GM12878 (cell line): ENCODE data around the gene BBS2. TPM values are rescaled to one million over a fixed set of nuclear protein-coding genes. Genes with fewer than 3 reads are reported as not detected.

Source experiments
- ATAC-seq: fragments of 200-7000 bp; cut with Tn5 transposase; 3 replicates; pipeline ENCODE4 v1.9.1; 2020; ENCODE audit warnings: mild to moderate bottlenecking, moderate library complexity
- BruUV-seq: library from RNA; stranded (reverse); fragments of 400-500 nt; replicated peaks from 2 replicates; lab custom pipeline; 2021; lab: Mats Ljungman, UMichigan
- CTCF ChIA-PET: fragments of 300-600 bp; sonication (Branson Sonifier 250); formaldehyde crosslinking; extraction: SDS; loops from one replicate; lab custom pipeline; 2021; ENCODE audit warnings: inconsistent platforms; lab: Yijun Ruan, JAX
- POLR2A ChIA-PET: fragments of 350-600 bp; formaldehyde crosslinking; extraction: SDS; loops from one replicate; lab custom pipeline; 2021; ENCODE audit warnings: inconsistent platforms; lab: Charles Lee
- RAD21 ChIA-PET: fragments of 300-600 bp; sonication (Branson Sonifier 250); formaldehyde crosslinking; loops from one replicate; lab custom pipeline; 2023; ENCODE audit warnings: antibody characterized with exemption; ENCODE audit not compliant: unreplicated experiment; lab: Charles Lee
- SMC1A ChIA-PET: fragments of 300-600 bp; sonication (Branson Sonifier 250); formaldehyde crosslinking; loops from one replicate; lab custom pipeline; 2023; ENCODE audit not compliant: unreplicated experiment, uncharacterized antibody; lab: Charles Lee
- DNase-seq: peaks from one replicate; pipeline ENCODE4 v3.0.0-alpha.2; 2011; ENCODE audit warnings: low read depth, low spot score
- FAIRE-seq: peaks from 3 replicates; lab custom pipeline; 2011; peaks lifted over from hg19 to GRCh38; lab: Jason Lieb, UNC
- H2AFZ ChIP-seq: 2 replicates; pipeline ENCODE4 v1.6.0; 2011; ENCODE audit warnings: low read depth, low read length, control low read depth; ENCODE audit not compliant: control insufficient read depth
- H3K27ac ChIP-seq: 2 replicates; pipeline ENCODE4 v1.5.1; 2011; ENCODE audit warnings: control low read depth; ENCODE audit not compliant: control insufficient read depth, insufficient read depth
- H3K27me3 ChIP-seq, 2 experiments: replicated peaks in 1 of 2; 2 replicates each; pipeline versions ENCODE4 v1.6.0 to v1.6.1; 2011; ENCODE audit warnings: low read length in 1 of 2; ENCODE audit not compliant: control insufficient read depth in 2 of 2, insufficient read depth in 2 of 2
- H3K36me3 ChIP-seq, 2 experiments: 2 replicates each; pipeline ENCODE4 v1.5.1; 2011; ENCODE audit warnings: low read length in 1 of 2; ENCODE audit not compliant: control insufficient read depth in 2 of 2, insufficient read depth in 2 of 2
- H3K4me1 ChIP-seq: 2 replicates; pipeline ENCODE4 v1.6.1; 2011; ENCODE audit warnings: mild to moderate bottlenecking, low read length, moderate library complexity, mixed read lengths; ENCODE audit not compliant: control insufficient read depth, insufficient read depth
- H3K4me2 ChIP-seq: 2 replicates; pipeline ENCODE4 v1.6.0; 2011; ENCODE audit warnings: control low read depth; ENCODE audit not compliant: control insufficient read depth, insufficient read depth
- H3K4me3 ChIP-seq: fragments of 200-600 bp; sonication (generic); 2 replicates; pipeline ENCODE4 v1.5.1; 2016
- H3K79me2 ChIP-seq: 2 replicates; pipeline ENCODE4 v1.6.0; 2011; ENCODE audit warnings: low read length; ENCODE audit not compliant: control insufficient read depth, insufficient read depth
- H3K9ac ChIP-seq: 2 replicates; pipeline ENCODE4 v1.8.0; 2011; ENCODE audit warnings: low read length, control low read depth, mixed read lengths; ENCODE audit not compliant: control insufficient read depth, insufficient read depth
- H3K9me3 ChIP-seq: replicated peaks from 3 replicates; pipeline ENCODE4 v1.5.1; 2011; ENCODE audit warnings: mild to moderate bottlenecking, low read length; ENCODE audit not compliant: control insufficient read depth, insufficient read depth
- H4K20me1 ChIP-seq: 2 replicates; pipeline ENCODE4 v1.6.0; 2011; ENCODE audit not compliant: control insufficient read depth, insufficient read depth
- CHD4 ChIP-seq: fragments of 200-600 bp; sonication (generic); IDR thresholded peaks from 2 replicates; pipeline ENCODE4 v1.6.1; 2016; ENCODE audit warnings: mild to moderate bottlenecking
- CREB1 ChIP-seq: IDR thresholded peaks from 2 replicates; pipeline ENCODE4 v1.6.1; 2012; ENCODE audit warnings: low read depth, mild to moderate bottlenecking, inconsistent platforms
- DPF2 ChIP-seq: fragments of 450-650 bp; IDR thresholded peaks from 2 replicates; pipeline ENCODE4 v1.6.1; 2017; ENCODE audit warnings: mild to moderate bottlenecking
- FOS ChIP-seq: IDR thresholded peaks from 3 replicates; pipeline ENCODE4 v1.6.1; 2011; ENCODE audit warnings: borderline replicate concordance; ENCODE audit not compliant: insufficient read length; ENCODE audit errors: extremely low read depth
- IKZF1 ChIP-seq: fragments of 450-650 bp; conservative IDR thresholded peaks from 2 replicates; pipeline ENCODE4 v1.6.1; 2017; ENCODE audit warnings: antibody characterized with exemption, mild to moderate bottlenecking
- IRF3 ChIP-seq: fragments of 450-650 bp; IDR thresholded peaks from 2 replicates; pipeline ENCODE4 v1.6.1; 2014; ENCODE audit warnings: mild to moderate bottlenecking
- IRF4 ChIP-seq: IDR thresholded peaks from 2 replicates; pipeline ENCODE4 v1.6.1; 2011; ENCODE audit warnings: low read depth, low read length
- MLLT1 ChIP-seq: fragments of 450-650 bp; IDR thresholded peaks from 2 replicates; pipeline ENCODE4 v1.6.1; 2016; ENCODE audit warnings: mild to moderate bottlenecking
- MTA2 ChIP-seq: fragments of 450-650 bp; IDR thresholded peaks from 2 replicates; pipeline ENCODE4 v1.6.1; 2016; ENCODE audit warnings: low read depth, mild to moderate bottlenecking, moderate library complexity
- NFIC ChIP-seq: IDR thresholded peaks from 2 replicates; pipeline ENCODE4 v1.6.1; 2012; ENCODE audit warnings: low read depth, mild to moderate bottlenecking, inconsistent platforms, low read length, moderate library complexity
- NR2C1 ChIP-seq: fragments of 450-650 bp; IDR thresholded peaks from 2 replicates; pipeline ENCODE4 v1.6.1; 2017; ENCODE audit warnings: antibody characterized with exemption, mild to moderate bottlenecking, moderate library complexity
- POLR2AphosphoS2 ChIP-seq: IDR thresholded peaks from 2 replicates; pipeline ENCODE4 v1.6.1; 2011; ENCODE audit warnings: low read depth, mild to moderate bottlenecking, low read length, improper control_type of control experiment, moderate library complexity
- RELA ChIP-seq: fragments of 450-650 bp; IDR thresholded peaks from 2 replicates; pipeline ENCODE4 v1.8.0; 2014; ENCODE audit warnings: borderline replicate concordance; ENCODE audit not compliant: partially characterized antibody
- RFX5 ChIP-seq: IDR thresholded peaks from 2 replicates; pipeline ENCODE4 v1.6.1; 2011; ENCODE audit warnings: low read depth, low read length, improper control_type of control experiment
- SIX5 ChIP-seq: IDR thresholded peaks from 2 replicates; pipeline ENCODE4 v1.6.1; 2011; ENCODE audit warnings: mild to moderate bottlenecking, low read depth, low read length, moderate library complexity; ENCODE audit not compliant: severe bottlenecking
- SMAD1 ChIP-seq: fragments of 450-650 bp; IDR thresholded peaks from 2 replicates; pipeline ENCODE4 v1.6.1; 2018; ENCODE audit warnings: mild to moderate bottlenecking, low read depth; ENCODE audit not compliant: partially characterized antibody
- TBL1XR1 ChIP-seq: IDR thresholded peaks from 2 replicates; pipeline ENCODE4 v1.6.1; 2012; ENCODE audit warnings: low read depth, low read length, improper control_type of control experiment
- TCF12 ChIP-seq: IDR thresholded peaks from 2 replicates; pipeline ENCODE4 v1.6.1; 2011; ENCODE audit warnings: low read depth, mild to moderate bottlenecking, low read length
- TCF7 ChIP-seq: IDR thresholded peaks from 2 replicates; pipeline ENCODE4 v1.6.1; 2014; ENCODE audit warnings: antibody characterized with exemption, borderline replicate concordance
- ZNF24 ChIP-seq: fragments of 450-650 bp; IDR thresholded peaks from 2 replicates; pipeline ENCODE4 v1.6.1; 2017; ENCODE audit warnings: antibody characterized with exemption, mild to moderate bottlenecking
- WGBS: methylation state at CpG from one replicate; pipeline ENCODE4 v1.1.6; 2016; ENCODE audit warnings: low lambda C conversion rate; ENCODE audit not compliant: insufficient replicate concordance, insufficient coverage; ENCODE audit errors: missing lambda C conversion rate; 5-methylcytosine and 5-hydroxymethylcytosine counted together
- in situ Hi-C: fragments of 300-500 bp; cut with MboI; formaldehyde crosslinking; loops from 9 replicates; pipeline ENCODE4 v1.14.3; 2018; ENCODE audit warnings: mixed read lengths
- intact Hi-C: fragments of 100-400 bp; cut with micrococcal nuclease; formaldehyde crosslinking; loops from one replicate; pipeline ENCODE4 v1.14.2; 2022; ENCODE audit not compliant: unreplicated experiment
- polyA plus RNA-seq, 11 experiments: library from polyadenylated mRNA; depleted of rRNA in 4 of 11; unstranded in 6 of 11; stranded (reverse) in 5 of 11; fragments of >200 nt; fragmentation: Nextera tagmentation in 4 of 11; fragmentation: Illumina TruSeq in 1 of 11; extraction: Ambion mirVana in 4 of 11; extraction: Trizol in 1 of 11; gene quantifications; 1 replicate in 1 of 11; 2 replicates in 10 of 11; pipeline versions ENCODE4 v1.2.1 to v1.2.3, GENCODE V29; 2011 to 2016; ENCODE audit warnings: inconsistent platforms in 2 of 11, missing spikeins in 2 of 11, low read depth in 1 of 11
- total RNA-seq, 4 experiments: library from RNA; depleted of rRNA in 3 of 4; stranded (reverse); fragments of >200 nt in 3 of 4; fragmentation: Illumina TruSeq in 1 of 4; extraction: Trizol in 1 of 4; gene quantifications; 2 replicates each; pipeline versions ENCODE4 v1.2.1 to v1.2.3, GENCODE V29; 2013 to 2021
- TF ChIP-seq, protein P1 (sequence below): fragments of 150-350 bp; IDR thresholded peaks from 2 replicates; pipeline ENCODE4 v1.6.1; 2016; ENCODE audit warnings: low read depth, low read length

Gene BBS2
- total and polyA plus RNA-seq, 10 of the 15 experiments (the other 5 are each of a cell fraction or from before 2014, with no cell fraction given): 4.9 to 38.3 (median 16.4) TPM

DNA sequence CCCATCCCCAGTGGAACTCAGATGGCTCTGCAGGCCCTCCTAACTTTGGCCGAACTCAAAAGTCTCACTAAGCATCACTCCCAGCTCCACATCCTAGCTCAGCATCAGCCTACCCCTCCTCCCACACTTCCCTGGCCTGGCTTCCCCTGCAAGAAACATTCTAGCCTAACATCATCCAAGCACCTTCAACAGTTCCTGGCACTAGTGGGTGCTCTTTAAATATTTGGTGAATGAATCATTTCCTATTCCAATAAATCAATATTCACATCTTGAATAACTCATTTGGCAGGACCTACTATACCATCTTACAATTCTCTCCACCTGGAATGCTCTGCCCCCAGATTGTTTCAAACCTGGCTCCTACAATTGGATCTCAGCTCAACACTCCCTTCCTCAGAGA lies 11.0 kb upstream of the BBS2 start (continued):
- TF ChIP-seq, protein P1, sequence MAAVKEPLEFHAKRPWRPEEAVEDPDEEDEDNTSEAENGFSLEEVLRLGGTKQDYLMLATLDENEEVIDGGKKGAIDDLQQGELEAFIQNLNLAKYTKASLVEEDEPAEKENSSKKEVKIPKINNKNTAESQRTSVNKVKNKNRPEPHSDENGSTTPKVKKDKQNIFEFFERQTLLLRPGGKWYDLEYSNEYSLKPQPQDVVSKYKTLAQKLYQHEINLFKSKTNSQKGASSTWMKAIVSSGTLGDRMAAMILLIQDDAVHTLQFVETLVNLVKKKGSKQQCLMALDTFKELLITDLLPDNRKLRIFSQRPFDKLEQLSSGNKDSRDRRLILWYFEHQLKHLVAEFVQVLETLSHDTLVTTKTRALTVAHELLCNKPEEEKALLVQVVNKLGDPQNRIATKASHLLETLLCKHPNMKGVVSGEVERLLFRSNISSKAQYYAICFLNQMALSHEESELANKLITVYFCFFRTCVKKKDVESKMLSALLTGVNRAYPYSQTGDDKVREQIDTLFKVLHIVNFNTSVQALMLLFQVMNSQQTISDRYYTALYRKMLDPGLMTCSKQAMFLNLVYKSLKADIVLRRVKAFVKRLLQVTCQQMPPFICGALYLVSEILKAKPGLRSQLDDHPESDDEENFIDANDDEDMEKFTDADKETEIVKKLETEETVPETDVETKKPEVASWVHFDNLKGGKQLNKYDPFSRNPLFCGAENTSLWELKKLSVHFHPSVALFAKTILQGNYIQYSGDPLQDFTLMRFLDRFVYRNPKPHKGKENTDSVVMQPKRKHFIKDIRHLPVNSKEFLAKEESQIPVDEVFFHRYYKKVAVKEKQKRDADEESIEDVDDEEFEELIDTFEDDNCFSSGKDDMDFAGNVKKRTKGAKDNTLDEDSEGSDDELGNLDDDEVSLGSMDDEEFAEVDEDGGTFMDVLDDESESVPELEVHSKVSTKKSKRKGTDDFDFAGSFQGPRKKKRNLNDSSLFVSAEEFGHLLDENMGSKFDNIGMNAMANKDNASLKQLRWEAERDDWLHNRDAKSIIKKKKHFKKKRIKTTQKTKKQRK: no peak

- ChIA-PET RAD21 (no interaction called here), POLR2A (no interaction called here), SMC1A (no interaction called here), CTCF (interaction anchor here (0.6 to 0.7 kb wide), 2 partner anchors 59 to 76 kb away, joined by 3 read pairs; no protein-coding TSS in a partner anchor)
- H3K27ac ChIP-seq: no peak overlapping the region
- H2AFZ ChIP-seq: no peak overlapping the region
- in situ Hi-C loops: no loop called here
- H3K4me2 ChIP-seq: no peak overlapping the region
- H3K4me1 ChIP-seq: no peaks in the 10 kb centered on the region
- TF ChIP-seq CREB1 (no peak), POLR2AphosphoS2 (no peak), MTA2 (no peak), IRF3 (no peak), NR2C1 (no peak), IRF4 (no peak), FOS (no peak), TCF12 (no peak), TCF7 (no peak), IKZF1 (no peak), SIX5 (no peak), MLLT1 (no peak), RELA (no peak), SMAD1 (no peak), NFIC (no peak), DPF2 (no peak), RFX5 (no peak), CHD4 (no peak), TBL1XR1 (no peak), ZNF24 (no peak)
- no peaks in the 10 kb centered on the region for H3K79me2 ChIP-seq
- H3K9me3 ChIP-seq: no peaks in the 10 kb centered on the region; the same call in 2 of the 3 replicates
- no peaks in the 10 kb centered on the region for H4K20me1 ChIP-seq
- 53% methylated on average over 9 of the region's 9 CpGs for WGBS
- H3K9ac ChIP-seq: no peak overlapping the region
- H3K27me3 ChIP-seq: no peaks in the 10 kb centered on the region; a peak in 1 of 4 replicates
- no peak overlapping the region for H3K4me3 ChIP-seq
- intact Hi-C loops: no loop called here
- no peak for FAIRE-seq
- no peaks in the 10 kb centered on the region for H3K36me3 ChIP-seq
- no peak for DNase-seq
- ATAC-seq: no peak
- no TSS peak for BruUV-seq
Observed at GRCh38 chr16:56525236-56525635, 5.4 kb upstream of the BBS2 start.
